Measurements from ENCODE around the gene HSPA1L. TPM values are rescaled to one million over a fixed set of nuclear protein-coding genes. Genes with fewer than 3 reads are reported as not detected.

The HSPA1L gene
- total RNA-seq, 4 donors from 2014 or later: 1.3 to 2.3 (median 1.8) TPM

DNA sequence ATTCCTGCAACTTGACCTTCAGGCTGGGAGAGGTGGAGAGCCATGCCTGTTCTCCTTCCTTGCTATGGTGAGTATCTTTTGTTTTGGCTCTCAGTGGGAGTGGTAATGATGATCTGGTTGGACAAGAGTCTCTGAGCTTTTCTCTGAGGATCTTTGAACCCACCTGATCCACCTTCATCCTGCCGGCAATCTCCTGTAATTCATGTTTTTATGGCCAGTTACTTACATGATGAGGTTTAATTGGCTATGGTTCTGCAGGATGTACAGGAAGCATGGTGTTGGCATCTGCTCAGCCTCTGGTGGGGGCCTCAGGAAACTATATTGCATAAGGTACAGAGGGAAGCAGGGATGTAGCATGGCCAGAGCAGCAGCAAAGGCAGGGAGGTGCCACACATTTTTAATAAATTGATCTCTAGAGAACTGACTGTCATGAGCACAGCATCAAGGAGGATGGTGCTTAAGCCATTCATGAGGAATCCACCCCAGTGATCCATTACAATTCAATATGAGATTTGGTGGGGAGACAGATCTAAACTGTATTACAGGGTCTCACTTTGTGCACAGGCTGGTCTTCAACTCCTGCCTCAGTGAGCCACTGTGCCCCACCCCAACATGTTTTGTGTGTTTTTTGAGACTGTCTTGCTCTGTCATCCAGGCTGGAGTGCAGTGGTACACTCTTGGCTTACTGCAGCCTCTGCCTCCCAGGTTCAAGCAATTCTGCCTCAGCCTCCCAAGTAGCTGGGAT lies 22.5 kb upstream of the HSPA1L start:
- TF ChIP-seq POLR2A (IDR thresholded peaks at IDR 0.05): no peak
- TF ChIP-seq, protein P1, sequence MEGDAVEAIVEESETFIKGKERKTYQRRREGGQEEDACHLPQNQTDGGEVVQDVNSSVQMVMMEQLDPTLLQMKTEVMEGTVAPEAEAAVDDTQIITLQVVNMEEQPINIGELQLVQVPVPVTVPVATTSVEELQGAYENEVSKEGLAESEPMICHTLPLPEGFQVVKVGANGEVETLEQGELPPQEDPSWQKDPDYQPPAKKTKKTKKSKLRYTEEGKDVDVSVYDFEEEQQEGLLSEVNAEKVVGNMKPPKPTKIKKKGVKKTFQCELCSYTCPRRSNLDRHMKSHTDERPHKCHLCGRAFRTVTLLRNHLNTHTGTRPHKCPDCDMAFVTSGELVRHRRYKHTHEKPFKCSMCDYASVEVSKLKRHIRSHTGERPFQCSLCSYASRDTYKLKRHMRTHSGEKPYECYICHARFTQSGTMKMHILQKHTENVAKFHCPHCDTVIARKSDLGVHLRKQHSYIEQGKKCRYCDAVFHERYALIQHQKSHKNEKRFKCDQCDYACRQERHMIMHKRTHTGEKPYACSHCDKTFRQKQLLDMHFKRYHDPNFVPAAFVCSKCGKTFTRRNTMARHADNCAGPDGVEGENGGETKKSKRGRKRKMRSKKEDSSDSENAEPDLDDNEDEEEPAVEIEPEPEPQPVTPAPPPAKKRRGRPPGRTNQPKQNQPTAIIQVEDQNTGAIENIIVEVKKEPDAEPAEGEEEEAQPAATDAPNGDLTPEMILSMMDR (IDR thresholded peaks at IDR 0.05): no peak
- WGBS, 2 donors: 23% methylated on average over 1 of the region's 1 CpG

DNA sequence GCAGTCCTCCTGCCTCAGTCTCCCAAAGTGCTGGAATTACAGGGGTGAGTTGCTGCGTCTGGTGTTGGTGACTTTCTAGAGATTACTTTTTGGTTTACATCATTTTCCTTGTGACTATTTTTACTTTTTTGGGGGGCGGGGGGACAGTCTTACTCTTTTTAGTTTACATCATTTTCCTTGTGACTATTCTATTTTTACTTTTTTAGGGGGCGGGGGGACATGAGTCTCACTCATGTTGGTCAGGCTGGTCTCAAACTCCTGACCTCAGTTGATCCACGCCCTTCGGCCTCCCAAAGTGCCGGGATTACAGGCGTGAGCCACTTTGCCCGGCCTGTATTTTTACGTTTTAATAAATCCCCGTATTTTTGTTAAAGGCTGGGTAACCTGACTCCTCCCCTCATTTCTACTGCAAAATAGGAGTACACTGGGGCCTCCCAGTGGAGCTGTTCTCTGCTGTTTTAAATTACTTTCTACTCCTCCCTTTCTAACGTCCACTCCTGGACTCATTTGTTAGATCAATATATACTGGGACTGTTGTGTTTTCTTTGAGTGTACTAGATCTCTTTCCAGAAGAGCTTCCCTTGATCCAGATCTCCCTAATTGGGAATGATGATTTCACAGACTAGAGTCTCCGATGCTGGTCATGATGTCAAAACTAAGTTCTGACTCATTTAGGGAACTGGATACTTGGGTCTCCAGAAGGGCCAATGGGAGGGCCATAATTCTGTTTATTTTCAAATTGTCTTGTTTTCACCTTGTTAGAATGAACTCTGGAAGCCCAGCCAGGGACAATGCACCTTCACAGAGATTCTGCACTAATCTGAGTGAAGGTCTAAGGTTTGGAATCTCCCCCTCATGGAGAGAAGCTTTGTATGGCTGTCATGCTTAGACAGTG lies 21.6 kb upstream of the HSPA1L start:
- peak overlapping the region; percentile 25 for H3K4me3 ChIP-seq (ENCODE audit: low read depth, poor library complexity, severe bottlenecking)
- DNase-seq (ENCODE audit: low spot score in 2 of 2): no peak
- intact Hi-C loops (cut with DNase I; ENCODE audit: low total_unique reads): no loop called here
- 25 to 27% methylated on average over 12 of the region's 12 CpGs for WGBS, 2 donors
- TF ChIP-seq, protein P1 (IDR thresholded peaks at IDR 0.05): no peak

More for the DNA sequence above, 22.5 kb upstream of the HSPA1L start:
- no peak for DNase-seq (ENCODE audit: low spot score in 2 of 2)
- intact Hi-C loops (cut with DNase I; ENCODE audit: low total_unique reads): no loop called here
- H3K4me3 ChIP-seq (ENCODE audit: low read depth, poor library complexity, severe bottlenecking): peak overlapping the region; percentile 18

DNA sequence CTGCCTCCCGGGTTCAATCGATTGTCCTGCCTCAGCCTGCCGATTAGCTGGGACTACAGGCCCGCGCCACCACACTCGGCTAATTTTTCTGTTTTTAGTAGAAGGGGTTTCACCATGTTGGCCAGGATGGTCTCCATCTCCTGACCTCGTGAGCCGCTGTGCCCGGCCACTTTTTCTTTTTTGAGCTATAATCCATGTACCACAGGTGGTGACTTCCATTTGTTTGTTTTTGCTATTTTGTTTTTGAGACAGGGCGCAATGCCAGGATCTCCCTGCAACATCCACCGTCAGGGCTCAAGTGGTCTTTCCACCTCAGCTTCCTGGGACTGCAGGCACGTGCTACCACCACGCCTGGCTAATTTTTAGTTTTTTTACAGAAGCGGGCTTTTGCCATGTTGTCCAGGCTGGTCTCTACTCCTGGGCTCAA lies 21.0 kb upstream of the HSPA1L start:
- DNase-seq (ENCODE audit: low spot score in 2 of 2): no peak
- intact Hi-C loops (cut with DNase I; ENCODE audit: low total_unique reads): no loop called here
- H3K4me3 ChIP-seq (ENCODE audit: low read depth, poor library complexity, severe bottlenecking): peak overlapping the region; percentile 25
- 22 to 29% methylated on average over 14 of the region's 14 CpGs for WGBS, 2 donors
- TF ChIP-seq, protein P1 (IDR thresholded peaks at IDR 0.05): no peak
- no peak for TF ChIP-seq POLR2A (IDR thresholded peaks at IDR 0.05)

DNA sequence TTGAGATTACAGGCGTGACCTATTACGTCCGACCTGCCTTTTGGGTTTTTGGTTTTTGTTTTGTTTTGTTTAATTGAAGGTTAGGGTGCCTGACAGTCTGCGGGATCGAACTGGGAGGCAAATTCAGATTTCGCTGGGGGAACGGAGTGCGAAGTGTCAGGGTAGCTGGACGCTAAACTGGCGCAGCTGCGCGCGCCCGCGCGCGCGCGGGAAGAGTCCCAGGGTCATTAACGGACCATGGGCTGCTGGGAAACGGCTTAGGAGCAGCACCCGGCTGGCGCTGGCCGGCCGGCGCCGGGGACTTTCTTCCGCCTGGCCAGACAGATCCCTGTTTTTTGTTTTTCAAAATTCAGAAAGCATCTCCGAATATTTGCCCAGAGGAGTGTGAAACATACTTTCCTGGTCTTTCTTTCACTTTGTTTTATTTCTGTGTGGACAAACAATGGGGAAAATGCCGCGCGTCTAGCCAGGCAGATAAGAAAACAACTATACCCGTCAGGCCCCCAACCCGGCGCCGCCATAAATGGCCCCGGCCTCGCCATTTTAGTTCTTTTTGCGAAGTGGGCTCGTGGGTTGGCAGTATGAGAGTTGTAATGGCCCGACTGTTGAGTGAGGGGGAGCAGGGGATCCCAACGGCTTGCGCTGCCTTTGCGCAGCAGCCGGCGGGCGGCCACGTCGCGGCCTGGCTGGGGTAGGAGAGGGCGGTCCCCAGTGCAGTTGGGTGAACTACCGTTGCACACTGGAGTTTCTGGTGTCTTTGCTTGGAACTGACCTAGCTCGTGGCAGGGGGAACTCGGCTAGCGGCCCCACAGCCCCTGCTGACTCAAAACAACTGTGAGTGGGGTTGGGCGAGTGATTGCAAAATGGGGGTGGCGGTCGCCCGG lies 19.5 kb upstream of the HSPA1L start:
- TF ChIP-seq, protein P1 (IDR thresholded peaks at IDR 0.05): no peak
- TF ChIP-seq POLR2A (IDR thresholded peaks at IDR 0.05): peak in 1 of 2 donors; percentile 23
- 0 to 1% methylated on average over 46 to 59 of the region's 59 CpGs for WGBS, 2 donors
- H3K4me3 ChIP-seq (ENCODE audit: low read depth, poor library complexity, severe bottlenecking): peak overlapping the region; percentile 98
- DNase-seq (ENCODE audit: low spot score in 2 of 2): peak; percentile 80 to 96
- intact Hi-C loops (cut with DNase I; ENCODE audit: low total_unique reads): no loop called here

Data from lower leg skin (tissue), 4 donors.